ENCODE measurements around the gene BLOC1S2. TPM values are rescaled to one million over a fixed set of nuclear protein-coding genes. Genes with fewer than 3 reads are reported as not detected.
"Not testable (repeated sequence)": the region's sequence is repeated elsewhere in the genome, so short reads cannot be mapped to it uniquely, and the experiment has no call there.

The BLOC1S2 gene
- total RNA-seq, 1 donor from 2014 or later = 47.7 TPM

- Mint-ChIP-seq H3K9me3 (no peaks in the 10 kb centered on the region), H3K36me3 (ENCODE audit: low read depth) (no peaks in the 10 kb centered on the region), H3K4me3 (no peak overlapping the region), H3K27me3 (peaks cover 22% of the 10 kb centered on the region), H3K27ac (no peak overlapping the region), H3K4me1 (peaks cover 14% of the 10 kb centered on the region)
- intact Hi-C loops (cut with micrococcal nuclease) = no loop called here
- ChIA-PET CTCF (no interaction called here), POLR2A (no interaction called here)
- no peak for DNase-seq
- no peak for ATAC-seq (ENCODE audit: low read depth)
- no peak for TF ChIP-seq CTCF (IDR thresholded peaks at IDR 0.05)
Observed at GRCh38 chr10:100293066-100293465, 6.6 kb upstream of the BLOC1S2 start.

DNA sequence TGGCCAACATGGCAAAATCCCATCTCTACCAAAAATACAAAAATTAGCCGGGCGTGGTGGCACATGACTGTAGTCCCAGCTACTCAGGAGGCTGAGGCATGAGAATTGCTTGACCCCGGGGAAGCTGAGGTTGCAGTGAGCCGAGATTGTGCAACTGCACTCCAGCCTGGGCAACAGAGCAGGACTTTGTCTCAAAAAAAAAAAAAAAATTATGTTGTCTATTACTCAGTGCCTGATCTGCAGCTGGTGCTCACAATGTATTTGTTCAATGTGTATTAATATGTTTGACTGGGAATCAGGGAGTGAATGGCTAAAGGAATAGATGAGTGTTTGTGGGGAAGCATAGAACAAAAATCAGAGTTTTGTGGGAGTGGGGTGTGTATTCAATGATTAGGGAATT lies 5.8 kb upstream of the BLOC1S2 start:
- CTCF ChIA-PET; ATAC-seq (ENCODE audit: low read depth); H3K4me3 Mint-ChIP-seq: not testable (repeated sequence)

DNA sequence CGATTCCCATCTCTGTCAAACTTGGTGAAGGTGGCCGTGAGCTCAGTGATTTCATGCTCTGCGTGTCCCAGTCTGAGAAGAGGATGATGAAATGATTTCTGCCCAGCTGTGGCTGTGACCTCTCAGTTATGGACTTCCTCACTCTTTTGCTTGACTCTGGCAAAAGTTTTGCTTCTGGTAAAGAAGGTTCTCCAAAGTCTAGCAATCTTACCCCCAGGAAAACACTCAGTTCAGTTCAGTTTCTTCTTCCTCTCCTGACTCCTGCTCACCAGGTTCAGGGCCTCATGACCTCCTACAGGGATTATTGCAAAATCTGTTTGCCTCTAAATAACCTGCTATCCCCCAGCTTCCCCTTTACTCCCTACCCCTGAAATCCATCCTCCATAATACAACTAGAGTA lies 4.9 kb upstream of the BLOC1S2 start:
- intact Hi-C loops (cut with micrococcal nuclease) = no loop called here
- no peak for ATAC-seq (ENCODE audit: low read depth)
- ChIA-PET POLR2A (interaction anchor here (0.6 kb wide), 1 partner anchor 11 kb away, joined by 4 read pairs; no protein-coding TSS in a partner anchor), CTCF (no interaction called here)
- Mint-ChIP-seq H3K9me3 (no peaks in the 10 kb centered on the region), H3K36me3 (ENCODE audit: low read depth) (peaks cover 2% of the 10 kb centered on the region), H3K27me3 (peaks cover 22% of the 10 kb centered on the region), H3K4me3 (no peak overlapping the region), H3K27ac (no peak overlapping the region), H3K4me1 (peaks cover 2% of the 10 kb centered on the region)
- no peak for DNase-seq
- no peak for TF ChIP-seq CTCF (IDR thresholded peaks at IDR 0.05)

More for the DNA sequence above, 5.8 kb upstream of the BLOC1S2 start:
- intact Hi-C loops (cut with micrococcal nuclease); POLR2A ChIA-PET; H3K9me3 Mint-ChIP-seq; H3K36me3 Mint-ChIP-seq (ENCODE audit: low read depth); H3K27ac Mint-ChIP-seq; DNase-seq: not testable (repeated sequence)
- H3K27me3 Mint-ChIP-seq = peaks cover 22% of the 10 kb centered on the region
- peaks cover 11% of the 10 kb centered on the region for H3K4me1 Mint-ChIP-seq

DNA sequence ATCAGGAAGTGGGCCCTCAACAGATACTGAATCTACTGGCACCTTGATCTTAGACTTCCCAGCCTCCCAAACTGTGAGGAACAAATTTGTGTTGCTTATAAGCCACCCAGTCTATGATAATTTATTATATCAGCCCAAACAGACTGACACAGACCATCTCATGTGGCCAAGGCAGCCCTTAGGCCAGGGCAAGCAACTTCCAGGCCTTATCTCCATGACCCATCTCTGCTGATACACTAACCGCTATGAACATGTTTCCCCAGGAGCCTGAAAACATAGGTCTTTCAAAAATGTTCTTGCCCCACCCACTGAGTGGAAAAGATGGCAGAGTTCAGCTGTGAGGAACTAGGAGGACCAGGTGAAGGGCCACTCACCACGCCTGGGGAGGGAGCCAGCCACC lies 3.2 kb upstream of the BLOC1S2 start:
- ATAC-seq (ENCODE audit: low read depth) = no peak
- ChIA-PET CTCF (no interaction called here), POLR2A (no interaction called here)
- no peak for DNase-seq
- no peaks in the 10 kb centered on the region for H3K4me1 Mint-ChIP-seq
- no peak overlapping the region for H3K4me3 Mint-ChIP-seq
- intact Hi-C loops (cut with micrococcal nuclease) = no loop called here
- no peak overlapping the region for H3K27ac Mint-ChIP-seq
- peaks cover 10% of the 10 kb centered on the region for H3K36me3 Mint-ChIP-seq (ENCODE audit: low read depth)
- H3K9me3 Mint-ChIP-seq = no peaks in the 10 kb centered on the region
- peaks cover 15% of the 10 kb centered on the region for H3K27me3 Mint-ChIP-seq
- no peak for TF ChIP-seq CTCF (IDR thresholded peaks at IDR 0.05)

- ChIA-PET CTCF (no interaction called here), POLR2A (no interaction called here)
- intact Hi-C loops (cut with micrococcal nuclease) = no loop called here
- H3K36me3 Mint-ChIP-seq (ENCODE audit: low read depth) = peaks cover 10% of the 10 kb centered on the region
- no peak overlapping the region for H3K4me3 Mint-ChIP-seq
- H3K4me1 Mint-ChIP-seq = no peaks in the 10 kb centered on the region
- no peak for ATAC-seq (ENCODE audit: low read depth)
- peak overlapping the region; percentile 97 for H3K27ac Mint-ChIP-seq
- no peaks in the 10 kb centered on the region for H3K9me3 Mint-ChIP-seq
- TF ChIP-seq CTCF (IDR thresholded peaks at IDR 0.05) = no peak
- peaks cover 7% of the 10 kb centered on the region for H3K27me3 Mint-ChIP-seq
- DNase-seq = no peak
Observed at GRCh38 chr10:100288196-100288595, 1.7 kb upstream of the BLOC1S2 start.

DNA sequence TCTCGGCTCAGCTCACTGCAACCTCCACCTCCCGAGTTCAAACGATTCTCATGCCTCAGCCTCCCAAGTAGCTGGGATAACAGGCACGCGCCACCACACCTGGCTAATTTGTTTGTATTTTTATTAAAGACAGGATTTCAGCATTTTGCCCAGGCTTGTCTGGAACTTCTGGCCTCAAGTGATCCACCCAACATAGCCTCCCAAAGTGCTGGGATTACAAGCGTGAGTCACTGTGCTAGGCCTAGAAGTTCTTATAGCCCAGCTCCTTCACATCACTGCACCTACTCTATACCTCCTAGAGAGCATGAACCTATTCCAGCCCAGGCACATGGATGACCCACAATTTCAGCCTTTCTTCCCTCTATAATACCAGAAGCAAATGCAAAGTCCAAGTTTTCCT lies 1.3 kb upstream of the BLOC1S2 start:
- H3K4me3 Mint-ChIP-seq = no peak overlapping the region
- H3K36me3 Mint-ChIP-seq (ENCODE audit: low read depth) = peaks cover 10% of the 10 kb centered on the region
- intact Hi-C loops (cut with micrococcal nuclease) = loop anchor here (2.0 kb wide), 2 partner anchors 59 to 195 kb away; partner anchors contain the start of gene SCD

DNA sequence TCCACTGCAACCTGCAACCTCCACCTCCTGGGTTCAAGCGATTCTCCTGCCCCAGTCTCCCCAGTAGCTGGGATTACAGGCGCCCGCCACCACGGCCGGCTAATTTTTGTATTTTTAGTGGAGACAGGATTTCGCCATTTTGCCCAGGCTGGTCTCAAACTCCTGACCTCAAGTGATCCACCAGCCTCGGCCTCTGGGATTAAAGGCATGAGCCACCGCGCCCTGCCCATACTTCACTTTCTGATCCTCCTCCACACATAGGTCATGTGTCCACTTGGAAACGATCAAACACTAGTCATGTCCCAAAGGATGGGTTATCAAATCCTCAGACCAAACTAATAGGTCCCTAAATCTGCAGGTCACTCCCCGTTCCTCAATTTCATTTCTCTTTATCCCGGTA lies 1.2 kb downstream of the BLOC1S2 start:
- H3K9me3 Mint-ChIP-seq; ATAC-seq (ENCODE audit: low read depth); intact Hi-C loops (cut with micrococcal nuclease); CTCF ChIA-PET; H3K27me3 Mint-ChIP-seq; H3K4me1 Mint-ChIP-seq; DNase-seq: not testable (repeated sequence)
- peaks cover 18% of the 10 kb centered on the region for H3K36me3 Mint-ChIP-seq (ENCODE audit: low read depth)
- peak overlapping the region; percentile 97 for H3K27ac Mint-ChIP-seq
- H3K4me3 Mint-ChIP-seq = peak overlapping the region; percentile 99
- POLR2A ChIA-PET = interaction anchor here (0.6 to 1.6 kb wide), 5 partner anchors 18 to 61 kb away, joined by 3 to 6 read pairs (median 5); partner anchors contain the start of gene CWF19L1

More for the DNA sequence above, 1.3 kb upstream of the BLOC1S2 start:
- CTCF ChIA-PET = no interaction called here
- DNase-seq (no peak), ATAC-seq (ENCODE audit: low read depth) (no peak)
- TF ChIP-seq CTCF (IDR thresholded peaks at IDR 0.05) = no peak
- H3K9me3 Mint-ChIP-seq = no peaks in the 10 kb centered on the region
- H3K4me1 Mint-ChIP-seq = no peaks in the 10 kb centered on the region
- H3K27me3 Mint-ChIP-seq = peaks cover 6% of the 10 kb centered on the region
- H3K27ac Mint-ChIP-seq = peak overlapping the region; percentile 97
- POLR2A ChIA-PET = interaction anchor here (0.6 to 0.9 kb wide), 3 partner anchors 21 to 51 kb away, joined by 3 to 5 read pairs (median 3); no protein-coding TSS in a partner anchor
